ENCODE data around the gene CRAT.

- TF ChIP-seq CTCF (conservative IDR thresholded peaks at IDR 0.05; ENCODE audit: low read depth, low read length) (no peak), SMC3 (IDR thresholded peaks at IDR 0.05; ENCODE audit: low read depth, low read length) (no peak), MXI1 (IDR thresholded peaks at IDR 0.05; ENCODE audit: borderline replicate concordance, low read depth, low read length) (peak; percentile 48; the same call in 1 of the 2 replicates), BHLHE40 (IDR thresholded peaks at IDR 0.05; ENCODE audit: low read depth, low read length) (no peak), CEBPB (IDR thresholded peaks at IDR 0.05; ENCODE audit: low read depth, low read length) (no peak), CHD1 (IDR thresholded peaks at IDR 0.05; ENCODE audit: low read depth, low read length) (no peak)
Measured at GRCh38 chr9:129080601-129081387, 29.8 kb downstream of the CRAT start, which contains the start of gene DOLPP1.

All from IMR-90 (cell line).